PFSK-1 (cell line): Measurements from ENCODE around the gene SYNPR.

Experiments
- POLR2AphosphoS5 ChIP-seq: IDR thresholded peaks from 2 replicates; pipeline ENCODE4 v1.6.1; 2012; ENCODE audit warnings: low read depth, mild to moderate bottlenecking, control low read depth, low read length, moderate library complexity
- TAF1 ChIP-seq: IDR thresholded peaks from 2 replicates; pipeline ENCODE4 v1.6.1; 2012; ENCODE audit warnings: low read length, control low read depth, borderline replicate concordance; ENCODE audit not compliant: insufficient read depth

- TF ChIP-seq POLR2AphosphoS5 (no peak), TAF1 (no peak)
Observed at GRCh38 chr3:63593779-63594178, 315.7 kb downstream of the SYNPR start.
